ENCODE data around the gene PRTG. TPM values are rescaled to one million over a fixed set of nuclear protein-coding genes. Genes with fewer than 3 reads are reported as not detected.
A peak's percentile ranks its signal among the peaks of the same experiment; 100 is the strongest.
"Not testable (repeated sequence)": the region's sequence is repeated elsewhere in the genome, so short reads cannot be mapped to it uniquely, and the experiment has no call there.

Gene PRTG
- total and polyA plus RNA-seq, 3 experiments from 2014 or later = not detected

DNA sequence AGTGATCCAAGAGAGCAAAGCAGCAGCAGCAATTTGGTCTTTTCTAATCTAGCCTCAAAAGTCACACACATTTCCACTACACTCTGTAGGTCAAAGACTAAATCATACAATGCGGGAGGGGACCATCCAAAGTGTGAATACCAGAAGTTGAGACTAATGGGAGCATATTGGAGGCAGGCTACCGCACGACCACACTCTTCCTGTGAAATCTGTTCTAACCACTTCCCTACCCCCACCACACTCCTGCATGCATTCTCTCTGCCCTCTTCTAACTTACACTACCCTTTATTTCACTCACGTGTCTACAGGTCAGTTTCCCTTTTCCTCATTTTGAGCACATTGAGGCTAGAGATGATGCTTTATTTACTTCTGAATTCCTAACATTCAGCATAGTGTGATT is 23.7 kb upstream of the PRTG start:
- ChIA-PET POLR2A (no interaction called here), CTCF (no interaction called here)
- H3K27ac Mint-ChIP-seq = no peak overlapping the region
- Histone ChIP-seq H3K27me3 (ENCODE audit: insufficient read depth, low read length, poor library complexity, severe bottlenecking) (no peaks in the 10 kb centered on the region), H3K36me3 (ENCODE audit: insufficient read depth, low read length) (no peaks in the 10 kb centered on the region), H3K4me1 (ENCODE audit: insufficient read depth, low read length) (no peaks in the 10 kb centered on the region), H3K27ac (ENCODE audit: low read depth, low read length) (no peak overlapping the region), H3K9me3 (ENCODE audit: low read length) (no peaks in the 10 kb centered on the region), H3K4me3 (ENCODE audit: low read length) (no peak overlapping the region)
- no peak for DNase-seq
- no peak overlapping the region for H3K4me3 Mint-ChIP-seq
- peaks cover 5 to 14% of the 10 kb centered on the region in 2 donors for H3K27me3 Mint-ChIP-seq
- no peaks in the 10 kb centered on the region for H3K9me3 Mint-ChIP-seq
- H3K36me3 Mint-ChIP-seq = no peaks in the 10 kb centered on the region
- peaks cover 5 to 8% (median 6%) of the 10 kb centered on the region in 3 donors for H3K4me1 Mint-ChIP-seq

DNA sequence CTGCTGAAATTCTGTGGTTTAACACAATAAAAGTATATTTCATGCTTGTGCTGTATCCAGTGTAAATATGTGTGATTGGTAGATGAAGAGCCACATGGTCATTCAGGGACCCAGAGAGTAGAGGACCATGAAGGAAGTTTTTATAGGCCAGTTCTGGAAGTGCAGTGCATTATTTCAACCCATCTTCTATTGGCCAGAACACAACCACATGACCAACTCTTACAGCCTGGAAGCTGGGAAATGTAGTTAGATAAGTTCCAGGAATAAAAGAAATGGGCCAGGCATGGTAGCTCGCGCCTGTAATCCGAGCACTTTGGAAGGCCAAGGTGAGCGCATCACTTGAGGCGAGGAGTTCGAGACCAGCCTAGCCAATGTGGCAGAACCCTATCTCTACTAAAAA is 21.4 kb upstream of the PRTG start:
- peaks cover 5% of the 10 kb centered on the region in 2 donors for H3K27me3 Mint-ChIP-seq
- ChIA-PET CTCF (interaction anchor here (1.0 to 2.0 kb wide), 3 partner anchors 10 to 13 kb away, joined by 3 to 7 read pairs (median 4); no protein-coding TSS in a partner anchor), POLR2A (no interaction called here)
- H3K4me1 ChIP-seq (ENCODE audit: insufficient read depth, low read length) = no peaks in the 10 kb centered on the region
- no peaks in the 10 kb centered on the region for H3K36me3 Mint-ChIP-seq
- H3K4me3 ChIP-seq (ENCODE audit: low read length) = no peak overlapping the region
- peaks cover 5 to 8% (median 6%) of the 10 kb centered on the region in 3 donors for H3K4me1 Mint-ChIP-seq
- DNase-seq = no peak
- H3K27ac ChIP-seq (ENCODE audit: low read depth, low read length) = no peak overlapping the region
- H3K36me3 ChIP-seq (ENCODE audit: insufficient read depth, low read length) = no peaks in the 10 kb centered on the region
- no peak overlapping the region for H3K27ac Mint-ChIP-seq
- no peaks in the 10 kb centered on the region for H3K9me3 Mint-ChIP-seq
- no peak overlapping the region for H3K4me3 Mint-ChIP-seq
- H3K27me3 ChIP-seq (ENCODE audit: insufficient read depth, low read length, poor library complexity, severe bottlenecking) = no peaks in the 10 kb centered on the region
- no peaks in the 10 kb centered on the region for H3K9me3 ChIP-seq (ENCODE audit: low read length)

GRCh38 chr15:55758580-55758986 is 15.6 kb upstream of the PRTG start:
- H3K9me3 ChIP-seq (ENCODE audit: low read length) = no peaks in the 10 kb centered on the region
- DNase-seq = no peak
- no peaks in the 10 kb centered on the region for H3K9me3 Mint-ChIP-seq
- CTCF ChIA-PET = no interaction called here
- POLR2A ChIA-PET = no interaction called here
- no peak overlapping the region for H3K4me3 ChIP-seq (ENCODE audit: low read length)
- no peaks in the 10 kb centered on the region for H3K36me3 Mint-ChIP-seq
- peaks cover 5 to 11% of the 10 kb centered on the region in 2 donors for H3K27me3 Mint-ChIP-seq
- H3K4me1 Mint-ChIP-seq = no peaks in the 10 kb centered on the region
- H3K36me3 ChIP-seq (ENCODE audit: insufficient read depth, low read length) = no peaks in the 10 kb centered on the region
- no peak overlapping the region for H3K4me3 Mint-ChIP-seq
- no peaks in the 10 kb centered on the region for H3K27me3 ChIP-seq (ENCODE audit: insufficient read depth, low read length, poor library complexity, severe bottlenecking)
- H3K4me1 ChIP-seq (ENCODE audit: insufficient read depth, low read length) = no peaks in the 10 kb centered on the region
- no peak overlapping the region for H3K27ac ChIP-seq (ENCODE audit: low read depth, low read length)
- peak overlapping the region in 1 of 8 donors; percentile 21 for H3K27ac Mint-ChIP-seq

GRCh38 chr15:55753433-55753832 is 10.5 kb upstream of the PRTG start:
- H3K9me3 ChIP-seq (ENCODE audit: low read length); POLR2A ChIA-PET; H3K27ac ChIP-seq (ENCODE audit: low read depth, low read length); H3K4me3 ChIP-seq (ENCODE audit: low read length); H3K4me1 Mint-ChIP-seq; H3K27ac Mint-ChIP-seq; H3K9me3 Mint-ChIP-seq; H3K4me1 ChIP-seq (ENCODE audit: insufficient read depth, low read length); H3K36me3 Mint-ChIP-seq; DNase-seq; H3K27me3 ChIP-seq (ENCODE audit: insufficient read depth, low read length, poor library complexity, severe bottlenecking); H3K36me3 ChIP-seq (ENCODE audit: insufficient read depth, low read length); H3K4me3 Mint-ChIP-seq: not testable (repeated sequence)
- CTCF ChIA-PET = interaction anchor here (2.0 kb wide), 1 partner anchor 20 kb away, joined by 6 read pairs; no protein-coding TSS in a partner anchor
- peaks cover 6 to 15% of the 10 kb centered on the region in 2 donors for H3K27me3 Mint-ChIP-seq

- Mint-ChIP-seq H3K27ac (no peak overlapping the region), H3K9me3 (no peaks in the 10 kb centered on the region), H3K36me3 (no peaks in the 10 kb centered on the region), H3K4me3 (no peak overlapping the region), H3K4me1 (no peaks in the 10 kb centered on the region), H3K27me3 (peaks cover 8 to 13% of the 10 kb centered on the region in 2 donors)
- ChIA-PET POLR2A (no interaction called here), CTCF (interaction anchor here (1.2 kb wide), 1 partner anchor 14 kb away, joined by 4 read pairs; no protein-coding TSS in a partner anchor)
- no peaks in the 10 kb centered on the region for H3K4me1 ChIP-seq (ENCODE audit: insufficient read depth, low read length)
- no peak for DNase-seq
- no peaks in the 10 kb centered on the region for H3K9me3 ChIP-seq (ENCODE audit: low read length)
- H3K4me3 ChIP-seq (ENCODE audit: low read length) = no peak overlapping the region
- no peaks in the 10 kb centered on the region for H3K27me3 ChIP-seq (ENCODE audit: insufficient read depth, low read length, poor library complexity, severe bottlenecking)
- no peak overlapping the region for H3K27ac ChIP-seq (ENCODE audit: low read depth, low read length)
- no peaks in the 10 kb centered on the region for H3K36me3 ChIP-seq (ENCODE audit: insufficient read depth, low read length)
Measured at GRCh38 chr15:55750706-55751105, 7.8 kb upstream of the PRTG start.

- peaks cover 3 to 5% (median 4%) of the 10 kb centered on the region in 3 donors for H3K4me1 Mint-ChIP-seq
- Histone ChIP-seq H3K27ac (ENCODE audit: low read depth, low read length) (no peak overlapping the region), H3K9me3 (ENCODE audit: low read length) (no peaks in the 10 kb centered on the region), H3K4me1 (ENCODE audit: insufficient read depth, low read length) (peaks cover 8% of the 10 kb centered on the region), H3K36me3 (ENCODE audit: insufficient read depth, low read length) (no peaks in the 10 kb centered on the region), H3K4me3 (ENCODE audit: low read length) (no peak overlapping the region), H3K27me3 (ENCODE audit: insufficient read depth, low read length, poor library complexity, severe bottlenecking) (peaks cover 21% of the 10 kb centered on the region)
- H3K9me3 Mint-ChIP-seq = no peaks in the 10 kb centered on the region
- H3K36me3 Mint-ChIP-seq = no peaks in the 10 kb centered on the region
- ChIA-PET POLR2A (no interaction called here), CTCF (no interaction called here)
- peak overlapping the region; percentile 31 to 85 (median 59) for H3K4me3 Mint-ChIP-seq
- H3K27ac Mint-ChIP-seq = no peak overlapping the region
- no peak for DNase-seq
- H3K27me3 Mint-ChIP-seq = peaks cover 29% of the 10 kb centered on the region in 2 donors
Measured at GRCh38 chr15:55743729-55744655, 1.0 kb upstream of the PRTG start.

- Histone ChIP-seq H3K27me3 (ENCODE audit: insufficient read depth, low read length, poor library complexity, severe bottlenecking) (peaks cover 21% of the 10 kb centered on the region), H3K4me1 (ENCODE audit: insufficient read depth, low read length) (peaks cover 8% of the 10 kb centered on the region), H3K27ac (ENCODE audit: low read depth, low read length) (no peak overlapping the region), H3K9me3 (ENCODE audit: low read length) (no peaks in the 10 kb centered on the region), H3K4me3 (ENCODE audit: low read length) (peak overlapping the region; percentile 34), H3K36me3 (ENCODE audit: insufficient read depth, low read length) (no peaks in the 10 kb centered on the region)
- peaks cover 35 to 40% of the 10 kb centered on the region in 2 donors for H3K27me3 Mint-ChIP-seq
- H3K27ac Mint-ChIP-seq = no peak overlapping the region
- H3K4me1 Mint-ChIP-seq = peaks cover 3 to 5% (median 4%) of the 10 kb centered on the region in 3 donors
- H3K36me3 Mint-ChIP-seq = no peaks in the 10 kb centered on the region
- DNase-seq = no peak
- CTCF ChIA-PET = no interaction called here
- POLR2A ChIA-PET = no interaction called here
- peak overlapping the region in 6 of 7 donors; percentile 45 to 70 (median 58) for H3K4me3 Mint-ChIP-seq
- H3K9me3 Mint-ChIP-seq = no peaks in the 10 kb centered on the region
Measured at GRCh38 chr15:55742498-55742926, 440 bp downstream of the PRTG start.

DNA sequence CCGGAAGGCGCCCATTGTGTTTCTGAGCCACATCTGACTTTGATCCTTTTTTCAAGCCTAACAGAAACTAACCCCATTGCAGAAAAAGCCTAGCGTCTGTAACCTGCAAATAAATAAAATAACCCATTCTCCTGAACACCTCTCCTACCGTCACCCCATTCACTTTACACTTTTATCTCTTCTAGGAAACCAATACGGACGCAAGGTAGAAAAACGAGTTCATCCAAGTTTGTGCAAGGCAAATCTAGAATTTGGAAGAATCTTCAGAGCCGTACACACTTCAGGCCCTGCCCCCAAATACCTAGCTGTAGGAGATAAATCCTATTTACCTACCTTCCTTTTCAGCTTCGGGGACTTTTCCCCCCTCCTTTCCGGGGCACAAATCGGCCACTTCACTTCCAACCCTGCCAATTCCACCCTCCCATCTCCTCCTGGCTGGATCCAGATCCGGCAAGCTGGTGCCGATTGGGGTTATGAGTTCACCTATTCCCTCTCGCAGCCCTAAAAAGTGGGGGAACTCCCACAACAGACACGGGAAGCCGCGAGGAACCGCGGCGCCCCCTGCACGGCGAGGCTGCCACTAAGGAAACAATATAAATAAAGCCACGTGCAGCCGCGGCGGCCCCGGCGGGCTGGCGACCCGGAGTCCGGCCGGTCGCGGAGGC is 987 bp downstream of the PRTG start:
- CTCF ChIA-PET = no interaction called here
- Histone ChIP-seq H3K27ac (ENCODE audit: low read depth, low read length) (no peak overlapping the region), H3K4me3 (ENCODE audit: low read length) (peak overlapping the region; percentile 34), H3K9me3 (ENCODE audit: low read length) (no peaks in the 10 kb centered on the region), H3K27me3 (ENCODE audit: insufficient read depth, low read length, poor library complexity, severe bottlenecking) (peaks cover 21% of the 10 kb centered on the region), H3K4me1 (ENCODE audit: insufficient read depth, low read length) (peaks cover 8% of the 10 kb centered on the region), H3K36me3 (ENCODE audit: insufficient read depth, low read length) (no peaks in the 10 kb centered on the region)
- no peaks in the 10 kb centered on the region for H3K36me3 Mint-ChIP-seq
- POLR2A ChIA-PET = no interaction called here
- H3K27ac Mint-ChIP-seq = no peak overlapping the region
- DNase-seq = no peak
- H3K4me1 Mint-ChIP-seq = peaks cover 3 to 5% (median 4%) of the 10 kb centered on the region in 3 donors
- H3K27me3 Mint-ChIP-seq = peaks cover 35 to 43% of the 10 kb centered on the region in 2 donors
- no peaks in the 10 kb centered on the region for H3K9me3 Mint-ChIP-seq
- no peak overlapping the region for H3K4me3 Mint-ChIP-seq

Data from CD8-positive, alpha-beta memory T cell (primary cell).